COLO829 (cell line): ENCODE data around the gene ALAD.
"Not testable (repeated sequence)": the region's sequence is repeated elsewhere in the genome, so short reads cannot be mapped to it uniquely, and the experiment has no call there.

ENCODE experiments used
- DNase-seq: peaks from one replicate; pipeline ENCODE4 v3.0.0; 2012; ENCODE audit warnings: low spot score

ALAD gene

DNA sequence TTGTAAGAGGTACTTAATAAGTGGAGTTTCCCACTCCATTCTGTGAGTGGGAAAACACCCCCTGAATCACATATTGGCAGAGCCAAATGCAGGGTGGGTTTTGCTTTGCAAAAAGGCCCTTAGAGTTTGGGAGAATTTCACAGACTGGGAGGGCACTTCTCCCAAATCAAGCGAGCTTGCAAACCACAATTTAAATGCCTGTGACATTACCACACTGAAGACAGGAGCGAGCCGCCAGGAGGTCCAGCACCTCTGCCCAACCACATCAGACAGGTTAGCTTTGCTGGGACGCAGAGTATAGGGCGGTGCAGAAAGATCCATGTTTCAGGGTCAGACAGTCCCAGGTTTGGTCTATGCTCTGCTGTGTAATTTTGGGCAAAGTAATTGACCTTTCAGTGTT, 2.3 kb downstream of the ALAD start:
- no peak for DNase-seq

GRCh38 chr9:113397203-113397631, 3.9 kb downstream of the ALAD start:
- no peak for DNase-seq

DNA sequence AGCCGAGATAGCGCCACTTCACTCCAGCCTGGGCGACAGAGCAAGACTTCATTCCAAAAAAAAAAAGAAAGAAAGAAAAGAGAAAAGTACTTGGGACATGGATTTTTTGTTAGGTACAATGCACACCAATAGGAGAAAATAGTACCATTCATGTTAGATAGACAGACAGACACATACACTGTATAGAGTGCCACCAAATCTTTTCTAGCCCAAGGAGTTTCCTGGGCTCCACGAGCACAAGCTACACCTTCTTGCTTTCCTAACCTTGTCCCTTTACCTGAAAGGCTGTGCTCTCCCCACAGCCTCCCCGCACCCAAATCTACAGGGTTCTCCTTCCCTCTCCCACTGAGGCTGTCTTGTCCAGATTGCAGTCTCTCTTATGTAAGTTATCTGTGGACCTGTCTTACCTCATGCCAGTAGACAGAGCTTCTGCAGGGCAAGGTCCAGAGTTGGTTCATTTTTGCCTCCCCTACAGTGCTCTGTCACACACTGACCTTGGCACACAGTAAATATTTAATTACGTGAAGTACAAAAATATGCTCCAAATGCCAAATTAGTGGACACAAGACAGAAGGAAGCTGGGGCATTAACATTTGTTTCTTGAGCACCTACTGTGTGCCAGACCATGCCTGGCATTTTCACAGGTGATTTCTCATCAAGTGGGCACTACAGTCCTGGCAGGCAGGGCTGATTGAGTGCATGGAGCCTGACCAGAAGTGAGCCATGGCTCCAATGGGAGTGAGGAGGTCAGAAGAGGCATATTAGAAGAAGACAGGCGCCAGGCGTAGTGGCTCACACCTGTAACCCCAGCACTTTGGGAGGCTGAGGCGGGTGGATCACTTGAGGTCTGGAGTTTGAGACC, 5.9 kb downstream of the ALAD start:
- no peak for DNase-seq

GRCh38 chr9:113393281-113393680, 7.8 kb downstream of the ALAD start:
- no peak for DNase-seq

DNA sequence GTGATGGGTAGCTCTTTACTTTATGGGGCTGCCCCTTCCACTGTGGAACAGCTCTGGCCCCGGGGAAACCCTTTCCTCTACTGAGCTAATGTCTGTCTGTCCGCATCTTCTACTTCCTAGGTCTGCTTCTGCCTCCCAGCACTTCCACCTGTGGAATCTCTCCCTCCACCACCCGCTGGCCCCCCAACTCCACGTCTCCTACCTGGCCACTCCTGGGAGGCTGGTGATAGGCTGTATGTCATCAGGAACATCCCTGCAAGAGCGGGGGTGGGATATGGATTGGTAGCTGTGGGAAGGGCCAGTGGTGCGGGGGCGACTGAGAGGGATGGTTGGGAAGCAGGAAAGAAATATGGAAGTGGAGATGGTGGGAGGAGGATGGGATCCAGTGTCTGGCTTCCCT, 9.2 kb downstream of the ALAD start:
- DNase-seq = no peak

GRCh38 chr9:113390192-113390960, 10.7 kb downstream of the ALAD start:
- DNase-seq = no peak

GRCh38 chr9:113389451-113389850, 11.6 kb downstream of the ALAD start:
- DNase-seq = no peak

- DNase-seq = no peak
Measured at GRCh38 chr9:113388833-113389232, 12.3 kb downstream of the ALAD start.

DNA sequence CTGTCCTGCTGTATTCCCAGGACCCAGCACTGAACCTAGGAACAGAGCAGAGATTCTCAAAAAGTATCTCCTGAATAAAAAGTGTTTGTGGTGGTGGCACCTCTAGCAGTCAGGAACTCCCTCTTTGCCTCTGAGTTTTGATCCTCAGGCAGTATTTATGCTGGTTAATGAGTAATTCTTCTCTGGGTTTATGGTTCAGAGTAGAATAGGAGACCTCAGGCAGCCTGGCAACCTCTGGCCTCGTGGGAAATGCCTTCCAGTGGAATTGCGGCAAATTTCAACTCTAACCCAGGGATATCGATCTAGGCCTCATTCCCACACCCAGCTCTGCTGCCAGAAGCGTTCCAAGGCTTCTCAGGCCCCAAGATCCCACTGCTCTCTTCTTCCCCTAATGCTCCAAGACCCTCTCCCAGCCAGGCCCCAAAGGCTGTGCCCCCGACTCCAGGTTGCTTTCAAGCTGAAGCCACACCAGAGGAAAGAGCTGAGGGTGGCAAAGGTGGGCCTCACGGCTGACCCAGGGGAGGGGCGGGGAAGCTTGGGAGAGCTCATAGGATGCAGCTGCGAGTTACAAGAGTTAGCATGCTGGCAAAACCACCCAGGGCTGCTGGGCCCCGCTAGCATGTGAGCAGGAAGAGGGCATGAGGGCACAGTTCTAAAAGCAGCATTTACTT, 13.4 kb downstream of the ALAD start:
- DNase-seq = no peak

DNA sequence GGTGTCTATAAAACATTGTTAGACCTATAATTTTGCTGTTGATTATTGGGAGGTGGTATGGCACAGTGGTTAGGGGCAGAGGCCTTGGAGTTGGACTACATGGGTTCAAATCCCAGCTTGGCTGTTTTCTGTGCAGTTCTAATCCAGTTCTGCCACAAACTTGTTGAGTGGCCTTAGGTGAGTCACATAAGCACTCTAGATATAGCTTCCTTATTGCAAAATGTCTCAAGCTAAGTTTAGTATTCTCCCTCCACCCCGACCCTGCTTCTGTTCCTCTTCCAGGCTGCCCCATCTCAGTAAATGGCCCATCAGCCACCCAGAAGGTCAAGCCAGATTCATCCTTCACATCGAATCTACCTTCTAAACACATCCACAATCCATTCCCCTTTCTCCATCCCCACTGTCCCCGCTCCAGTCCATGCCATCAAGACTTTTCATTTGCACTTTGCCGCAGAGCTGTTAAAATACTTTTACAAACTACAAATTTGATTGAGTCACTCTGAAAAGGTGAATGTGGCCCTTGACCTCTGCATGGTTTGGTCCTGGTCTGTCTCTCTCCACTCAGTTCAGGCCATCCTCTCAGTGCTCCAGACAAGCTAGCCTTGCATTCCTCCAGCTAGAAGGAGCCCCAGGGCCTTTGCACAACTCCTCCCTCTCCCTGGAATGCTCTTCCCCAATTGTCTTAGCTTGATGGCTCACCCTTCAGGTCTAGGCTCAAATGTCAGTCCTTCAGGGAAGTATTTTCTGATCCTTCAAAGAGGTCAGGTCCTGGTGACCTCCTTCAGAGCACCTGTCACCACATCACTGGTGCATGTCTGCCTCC, 14.3 kb downstream of the ALAD start:
- DNase-seq = no peak

DNA sequence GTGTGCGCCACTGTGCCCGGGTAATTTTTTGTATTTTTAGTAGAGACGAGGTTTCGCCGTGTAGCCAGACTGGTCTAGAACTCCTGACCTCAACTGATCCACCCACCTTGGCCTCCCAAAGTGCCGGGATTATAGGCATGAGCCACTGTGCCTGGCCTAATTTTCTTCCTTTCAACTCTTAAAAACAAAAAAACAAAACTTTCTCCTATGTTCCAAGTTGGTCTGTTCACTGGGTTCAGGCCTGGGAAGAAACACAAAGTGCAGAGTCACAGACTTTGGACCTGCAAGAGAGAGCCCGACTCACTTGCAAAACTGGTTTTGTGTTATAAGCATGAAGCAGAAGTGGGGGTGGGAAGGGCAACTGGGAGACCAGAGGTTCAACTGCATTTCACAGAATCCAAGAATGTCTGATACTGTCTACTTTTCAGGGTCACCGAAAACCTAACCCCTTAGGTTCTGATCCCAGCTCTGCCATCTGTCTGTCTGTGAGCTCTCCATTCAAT, 19.1 kb downstream of the ALAD start:
- DNase-seq = no peak

GRCh38 chr9:113381441-113381840, 19.6 kb downstream of the ALAD start:
- DNase-seq = not testable (repeated sequence)

DNA sequence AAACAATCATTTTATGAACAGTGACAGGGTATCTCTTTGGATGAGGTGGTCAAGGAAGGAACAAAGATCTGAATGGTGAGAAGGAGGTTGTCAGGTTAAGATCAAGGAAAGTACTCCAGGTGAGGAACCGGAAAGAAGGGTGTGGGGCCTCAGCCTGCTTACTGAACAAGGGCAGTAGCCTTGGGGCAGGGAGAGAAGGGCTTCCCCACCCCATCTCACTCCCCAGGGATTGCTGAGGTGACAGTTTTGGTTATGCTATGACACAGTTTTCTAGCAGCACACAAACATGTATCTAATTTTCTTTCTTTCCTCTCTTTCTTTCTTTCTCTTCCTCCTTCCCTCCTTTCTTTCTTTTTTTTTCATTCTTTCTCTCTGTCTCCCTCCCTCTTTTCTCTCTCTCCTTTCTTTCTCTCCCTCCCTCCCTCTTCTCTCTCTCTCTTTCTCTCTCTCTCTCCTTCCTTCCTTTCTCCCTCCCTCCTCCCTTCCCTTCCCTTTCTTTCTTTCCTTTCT, 20.2 kb downstream of the ALAD start:
- DNase-seq = no peak

DNA sequence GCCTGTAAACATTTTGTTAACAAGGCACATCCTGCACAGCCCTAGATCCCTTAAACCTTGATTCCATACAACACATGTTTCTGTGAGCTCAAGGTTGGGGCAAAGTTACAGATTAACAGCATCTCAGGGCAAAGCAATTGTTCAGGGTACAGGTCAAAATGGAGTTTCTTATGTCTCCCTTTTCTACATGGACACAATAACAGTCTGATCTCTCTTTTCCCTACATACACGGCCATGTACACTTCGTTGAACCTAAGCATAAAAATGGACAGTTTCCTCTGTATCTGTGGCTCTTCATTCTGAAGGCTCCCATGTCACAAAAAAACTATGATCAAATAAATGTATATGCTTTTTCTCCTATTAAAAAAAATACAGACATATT, 21.3 kb downstream of the ALAD start:
- DNase-seq = not testable (repeated sequence)

DNA sequence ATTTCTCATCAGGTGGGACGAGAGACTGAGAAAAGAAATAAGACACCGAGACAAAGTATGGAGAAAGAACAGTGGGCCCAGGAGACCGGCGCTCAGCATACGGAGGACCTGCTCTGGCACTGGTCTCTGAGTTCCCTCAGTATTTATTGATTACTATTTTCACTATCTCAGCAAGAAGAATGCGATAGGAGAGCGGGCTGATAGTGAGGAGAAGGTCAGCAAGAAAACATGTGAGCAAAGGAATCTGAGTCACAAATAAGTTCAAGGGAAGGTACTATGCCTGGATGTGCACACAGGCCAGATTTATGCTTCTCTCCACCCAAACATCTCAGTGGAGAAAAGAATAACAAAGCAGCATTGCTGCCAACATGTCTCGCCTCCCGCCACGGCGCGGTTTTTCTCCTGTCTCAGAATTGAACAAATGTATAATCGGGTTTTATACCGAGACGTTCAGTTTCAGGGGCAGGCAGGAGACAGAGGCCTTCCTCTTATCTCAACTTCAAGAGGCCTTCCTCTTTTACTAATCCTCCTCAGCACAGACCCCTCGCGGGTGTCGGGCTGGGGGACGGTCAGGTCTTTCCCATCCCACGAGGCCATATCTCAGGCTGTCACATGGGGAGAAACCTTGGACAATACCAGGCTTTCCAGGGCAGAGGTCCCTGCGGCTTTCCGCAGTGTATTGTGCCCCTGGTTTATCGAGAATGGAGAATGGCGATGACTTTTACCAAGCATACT, 21.8 kb downstream of the ALAD start:
- not testable (repeated sequence) for DNase-seq

- peak; percentile 91 for DNase-seq
Measured at GRCh38 chr9:113376634-113377567, 24.2 kb downstream of the ALAD start, which contains the start of gene HDHD3. Gene HDHD3, minus strand, starts transcription at chr9:113376986. Its CDS starts 2,632 bp downstream, at chr9:113374354.

DNA sequence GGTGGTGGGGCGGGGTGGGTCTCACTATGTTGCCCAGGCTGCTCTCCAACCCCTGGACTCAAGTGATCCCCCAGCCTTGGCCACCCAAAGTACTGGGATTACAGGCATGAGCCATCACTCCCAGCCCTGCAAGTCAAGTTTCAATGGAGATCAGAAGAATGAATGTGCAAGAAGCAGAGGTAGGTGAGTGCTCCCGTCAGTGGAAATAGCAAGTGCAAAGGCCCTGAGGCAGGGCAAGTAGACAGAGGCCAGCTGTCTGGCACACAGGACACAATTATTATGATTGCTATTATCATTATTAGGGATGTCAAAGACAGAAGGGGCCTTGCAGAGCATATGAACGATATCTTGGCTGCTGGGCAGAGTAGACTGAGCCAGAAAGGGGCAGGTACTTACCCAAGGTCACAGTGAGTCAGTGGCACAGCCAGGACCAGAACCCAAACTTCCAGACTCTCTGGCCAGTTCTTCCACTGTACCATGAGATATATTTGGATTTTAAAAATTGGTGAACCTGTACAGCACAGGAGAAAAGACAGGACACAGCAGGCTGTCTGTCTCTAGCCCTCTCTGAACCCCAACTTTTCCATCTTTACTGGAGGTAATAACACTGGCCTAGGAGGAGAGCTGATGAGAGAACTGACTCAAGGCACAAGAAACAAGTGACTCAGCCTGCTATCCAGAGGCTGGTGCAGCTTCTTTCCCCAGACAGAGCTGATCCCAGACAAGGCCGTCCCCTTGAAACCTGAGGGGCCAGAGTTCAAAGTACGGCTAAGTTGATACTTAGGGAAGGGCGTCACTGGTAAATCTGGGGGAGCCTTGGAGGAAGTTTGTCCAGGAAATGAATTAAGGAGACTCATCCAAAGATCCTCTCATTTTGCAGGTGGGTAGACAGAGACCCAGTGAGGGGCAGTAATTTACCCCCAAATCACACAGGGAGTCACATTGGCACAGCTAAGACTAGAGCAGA, 25.7 kb downstream of the ALAD start:
- DNase-seq = no peak

DNA sequence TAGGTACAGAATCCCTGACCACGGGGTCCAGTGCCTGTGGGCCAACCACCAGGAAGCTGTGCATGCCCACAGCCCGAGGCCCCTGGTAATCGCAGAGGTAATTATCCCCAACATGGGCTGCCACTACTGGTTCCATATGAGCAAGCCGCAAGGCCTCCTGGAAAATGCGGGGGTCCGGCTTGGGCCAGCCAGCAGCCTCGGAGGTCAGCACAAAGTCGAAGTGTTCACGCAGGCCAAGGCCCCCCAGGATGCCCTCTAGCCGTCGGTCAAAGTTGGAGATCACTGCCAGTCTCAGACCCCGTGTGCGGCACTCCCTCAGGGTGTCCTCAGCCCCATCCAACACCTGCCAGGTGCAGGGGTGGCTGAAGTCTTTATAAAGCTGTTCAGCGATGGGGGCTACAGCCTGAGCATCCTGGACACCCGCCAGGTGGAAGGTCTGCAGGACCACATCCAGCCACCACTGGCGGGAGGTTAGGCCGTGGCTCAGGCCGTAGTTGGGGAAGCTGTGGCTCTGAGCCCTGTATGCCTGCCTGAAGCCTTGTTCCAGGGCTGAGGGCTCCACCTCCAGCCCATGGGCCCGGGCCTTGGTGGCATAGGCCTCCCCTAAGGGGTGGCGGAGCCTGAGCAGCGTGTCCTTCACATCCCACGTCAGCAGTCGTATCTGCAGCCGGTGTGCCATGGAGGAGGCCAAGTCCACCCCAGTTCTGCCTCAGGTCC, 27.2 kb downstream of the ALAD start:
- no peak for DNase-seq
